Neural cell (in vitro differentiated cells): ENCODE measurements around the gene ELANE. TPM values are rescaled to one million over a fixed set of nuclear protein-coding genes. Genes with fewer than 3 reads are reported as not detected.

ENCODE experiments used
- H2AFZ ChIP-seq: fragments of 200-600, 300-800 bp; sonication (generic), shearing (Covaris generic); 2 replicates; pipeline ENCODE4 v1.6.0; 2014; ENCODE audit warnings: low read depth, mild to moderate bottlenecking, antibody characterized with exemption, low read length, moderate library complexity
- H3F3A ChIP-seq: fragments of 200-600 bp; shearing (Covaris generic); 2 replicates; pipeline ENCODE4 v1.6.1; 2016; ENCODE audit warnings: mild to moderate bottlenecking, moderate library complexity, mixed read lengths, antibody characterized with exemption, low read length; ENCODE audit not compliant: insufficient read depth, poor library complexity, severe bottlenecking
- H3K27ac ChIP-seq: fragments of 200-600, 300-800 bp; sonication (generic), shearing (Covaris generic); 2 replicates; pipeline ENCODE4 v1.5.1; 2014; ENCODE audit warnings: mild to moderate bottlenecking, low read length, moderate library complexity
- H3K27me3 ChIP-seq: fragments of 300-800, 200-600 bp; sonication (generic), shearing (Covaris generic); 2 replicates; pipeline ENCODE4 v1.6.0; 2014; ENCODE audit warnings: mild to moderate bottlenecking, low read depth, low read length, moderate library complexity; ENCODE audit not compliant: insufficient read depth
- H3K36me3 ChIP-seq: fragments of 300-800, 200-600 bp; sonication (generic), shearing (Covaris generic); 2 replicates; pipeline ENCODE4 v1.5.1; 2014; ENCODE audit warnings: mild to moderate bottlenecking, antibody characterized with exemption, low read length, moderate library complexity; ENCODE audit not compliant: insufficient read depth
- H3K4me2 ChIP-seq: fragments of 300-800, 200-600 bp; sonication (generic), shearing (Covaris generic); 2 replicates; pipeline ENCODE4 v1.6.0; 2014; ENCODE audit warnings: mild to moderate bottlenecking, low read length
- H3K4me3 ChIP-seq: fragments of 300-800, 200-600 bp; sonication (generic), shearing (Covaris generic); 2 replicates; pipeline ENCODE4 v1.5.1; 2014; ENCODE audit warnings: mild to moderate bottlenecking, low read length, moderate library complexity
- H3K79me2 ChIP-seq: fragments of 200-600 bp; shearing (Covaris generic); replicated peaks from 2 replicates; pipeline ENCODE4 v1.6.0; 2014; ENCODE audit warnings: mild to moderate bottlenecking, low read length, moderate library complexity; ENCODE audit not compliant: insufficient read depth
- H3K9ac ChIP-seq: fragments of 300-800, 200-600 bp; sonication (generic), shearing (Covaris generic); 2 replicates; pipeline ENCODE4 v1.6.1; 2016; ENCODE audit warnings: mild to moderate bottlenecking, low read length, mixed read lengths
- H3K9me2 ChIP-seq: fragments of 200-600 bp; shearing (Covaris generic); 2 replicates; pipeline ENCODE4 v1.6.1; 2016; ENCODE audit warnings: mild to moderate bottlenecking, low read length, mixed read lengths; ENCODE audit not compliant: insufficient read depth
- H3K9me3 ChIP-seq: fragments of 200-600, 300-800 bp; sonication (generic), shearing (Covaris generic); 2 replicates; pipeline ENCODE4 v1.6.1; 2016; ENCODE audit warnings: mild to moderate bottlenecking, mixed run types, low read length, moderate library complexity, mixed read lengths
- H4K20me1 ChIP-seq: fragments of 200-600 bp; shearing (Covaris generic); 2 replicates; pipeline ENCODE4 v1.6.1; 2016; ENCODE audit warnings: mild to moderate bottlenecking, mixed run types; ENCODE audit not compliant: insufficient read depth
- EP300 ChIP-seq: fragments of 450-650 bp; conservative IDR thresholded peaks from 2 replicates; pipeline ENCODE4 v1.6.1; 2014; ENCODE audit warnings: antibody characterized with exemption, mild to moderate bottlenecking, moderate library complexity; ENCODE audit not compliant: poor library complexity, severe bottlenecking
- EZH2 ChIP-seq: fragments of 200-600, 300-800 bp; shearing (Covaris generic), sonication (generic); IDR thresholded peaks from 2 replicates; pipeline ENCODE4 v1.6.1; 2014; ENCODE audit warnings: antibody characterized with exemption, low read length, borderline replicate concordance, mild to moderate bottlenecking; ENCODE audit not compliant: insufficient read depth, poor library complexity, severe bottlenecking
- MXI1 ChIP-seq: fragments of 450-650 bp; conservative IDR thresholded peaks from 2 replicates; pipeline ENCODE4 v1.6.1; 2014; ENCODE audit warnings: antibody characterized with exemption, mild to moderate bottlenecking; ENCODE audit not compliant: poor library complexity, severe bottlenecking
- POLR2AphosphoS5 ChIP-seq: IDR thresholded peaks from 2 replicates; pipeline ENCODE4 v1.6.1; 2012
- RAD21 ChIP-seq: fragments of 450-650 bp; conservative IDR thresholded peaks from 2 replicates; pipeline ENCODE4 v1.6.1; 2014; ENCODE audit warnings: antibody characterized with exemption, mild to moderate bottlenecking, moderate library complexity
- SMC3 ChIP-seq: fragments of 450-650 bp; conservative IDR thresholded peaks from 2 replicates; pipeline ENCODE4 v1.6.1; 2014; ENCODE audit warnings: antibody characterized with exemption, mild to moderate bottlenecking, moderate library complexity; ENCODE audit not compliant: poor library complexity
- TAF1 ChIP-seq: IDR thresholded peaks from 2 replicates; pipeline ENCODE4 v1.6.1; 2012; ENCODE audit warnings: low read depth
- polyA plus RNA-seq: library from polyadenylated mRNA; depleted of rRNA; stranded (reverse); fragments of >200 nt; gene quantifications from 2 replicates; pipeline ENCODE4 v1.2.3, GENCODE V29; 2014
- TF ChIP-seq, protein P1 (sequence below): fragments of 450-650 bp; IDR thresholded peaks from 2 replicates; pipeline ENCODE4 v1.5.1; 2014; ENCODE audit warnings: antibody characterized with exemption, mild to moderate bottlenecking, moderate library complexity; ENCODE audit not compliant: poor library complexity, severe bottlenecking
- TF ChIP-seq, protein P2 (sequence below): IDR thresholded peaks from 2 replicates; pipeline ENCODE4 v1.6.1; 2012; ENCODE audit warnings: borderline replicate concordance

The ELANE gene
- polyA plus RNA-seq, 1 donor from 2014 or later, result not detected

DNA sequence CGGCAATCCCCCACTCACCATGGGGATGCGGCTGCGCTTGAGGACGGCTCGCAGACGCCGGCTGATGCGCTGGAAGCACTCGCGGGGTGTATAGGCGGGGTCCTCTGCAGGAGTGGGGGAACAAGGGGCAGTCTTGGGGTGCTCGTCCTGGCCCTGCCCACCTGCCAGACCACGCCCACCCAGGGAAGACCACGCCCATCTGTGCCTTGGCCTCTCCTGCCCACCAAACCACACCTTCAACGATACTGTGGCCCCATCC is 47.9 kb downstream of the ELANE start:
- no peaks in the 10 kb centered on the region for H3K79me2 ChIP-seq
- H3K36me3 ChIP-seq, result no peaks in the 10 kb centered on the region
- H3K4me2 ChIP-seq, result no peak overlapping the region
- H3F3A ChIP-seq, result no peaks in the 10 kb centered on the region
- no peaks in the 10 kb centered on the region for H4K20me1 ChIP-seq
- no peaks in the 10 kb centered on the region for H3K27me3 ChIP-seq
- H3K4me3 ChIP-seq, result no peak overlapping the region
- TF ChIP-seq, protein P1, sequence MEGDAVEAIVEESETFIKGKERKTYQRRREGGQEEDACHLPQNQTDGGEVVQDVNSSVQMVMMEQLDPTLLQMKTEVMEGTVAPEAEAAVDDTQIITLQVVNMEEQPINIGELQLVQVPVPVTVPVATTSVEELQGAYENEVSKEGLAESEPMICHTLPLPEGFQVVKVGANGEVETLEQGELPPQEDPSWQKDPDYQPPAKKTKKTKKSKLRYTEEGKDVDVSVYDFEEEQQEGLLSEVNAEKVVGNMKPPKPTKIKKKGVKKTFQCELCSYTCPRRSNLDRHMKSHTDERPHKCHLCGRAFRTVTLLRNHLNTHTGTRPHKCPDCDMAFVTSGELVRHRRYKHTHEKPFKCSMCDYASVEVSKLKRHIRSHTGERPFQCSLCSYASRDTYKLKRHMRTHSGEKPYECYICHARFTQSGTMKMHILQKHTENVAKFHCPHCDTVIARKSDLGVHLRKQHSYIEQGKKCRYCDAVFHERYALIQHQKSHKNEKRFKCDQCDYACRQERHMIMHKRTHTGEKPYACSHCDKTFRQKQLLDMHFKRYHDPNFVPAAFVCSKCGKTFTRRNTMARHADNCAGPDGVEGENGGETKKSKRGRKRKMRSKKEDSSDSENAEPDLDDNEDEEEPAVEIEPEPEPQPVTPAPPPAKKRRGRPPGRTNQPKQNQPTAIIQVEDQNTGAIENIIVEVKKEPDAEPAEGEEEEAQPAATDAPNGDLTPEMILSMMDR, result no peak
- TF ChIP-seq POLR2AphosphoS5 (no peak), EZH2 (no peak), EP300 (no peak), TAF1 (no peak), SMC3 (no peak)
- TF ChIP-seq, protein P2, sequence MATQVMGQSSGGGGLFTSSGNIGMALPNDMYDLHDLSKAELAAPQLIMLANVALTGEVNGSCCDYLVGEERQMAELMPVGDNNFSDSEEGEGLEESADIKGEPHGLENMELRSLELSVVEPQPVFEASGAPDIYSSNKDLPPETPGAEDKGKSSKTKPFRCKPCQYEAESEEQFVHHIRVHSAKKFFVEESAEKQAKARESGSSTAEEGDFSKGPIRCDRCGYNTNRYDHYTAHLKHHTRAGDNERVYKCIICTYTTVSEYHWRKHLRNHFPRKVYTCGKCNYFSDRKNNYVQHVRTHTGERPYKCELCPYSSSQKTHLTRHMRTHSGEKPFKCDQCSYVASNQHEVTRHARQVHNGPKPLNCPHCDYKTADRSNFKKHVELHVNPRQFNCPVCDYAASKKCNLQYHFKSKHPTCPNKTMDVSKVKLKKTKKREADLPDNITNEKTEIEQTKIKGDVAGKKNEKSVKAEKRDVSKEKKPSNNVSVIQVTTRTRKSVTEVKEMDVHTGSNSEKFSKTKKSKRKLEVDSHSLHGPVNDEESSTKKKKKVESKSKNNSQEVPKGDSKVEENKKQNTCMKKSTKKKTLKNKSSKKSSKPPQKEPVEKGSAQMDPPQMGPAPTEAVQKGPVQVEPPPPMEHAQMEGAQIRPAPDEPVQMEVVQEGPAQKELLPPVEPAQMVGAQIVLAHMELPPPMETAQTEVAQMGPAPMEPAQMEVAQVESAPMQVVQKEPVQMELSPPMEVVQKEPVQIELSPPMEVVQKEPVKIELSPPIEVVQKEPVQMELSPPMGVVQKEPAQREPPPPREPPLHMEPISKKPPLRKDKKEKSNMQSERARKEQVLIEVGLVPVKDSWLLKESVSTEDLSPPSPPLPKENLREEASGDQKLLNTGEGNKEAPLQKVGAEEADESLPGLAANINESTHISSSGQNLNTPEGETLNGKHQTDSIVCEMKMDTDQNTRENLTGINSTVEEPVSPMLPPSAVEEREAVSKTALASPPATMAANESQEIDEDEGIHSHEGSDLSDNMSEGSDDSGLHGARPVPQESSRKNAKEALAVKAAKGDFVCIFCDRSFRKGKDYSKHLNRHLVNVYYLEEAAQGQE, result no peak
- no peaks in the 10 kb centered on the region for H3K9me2 ChIP-seq
- H3K9ac ChIP-seq, result no peak overlapping the region
- no peaks in the 10 kb centered on the region for H3K9me3 ChIP-seq
- H3K27ac ChIP-seq, result no peak overlapping the region
- no peak overlapping the region for H2AFZ ChIP-seq

DNA sequence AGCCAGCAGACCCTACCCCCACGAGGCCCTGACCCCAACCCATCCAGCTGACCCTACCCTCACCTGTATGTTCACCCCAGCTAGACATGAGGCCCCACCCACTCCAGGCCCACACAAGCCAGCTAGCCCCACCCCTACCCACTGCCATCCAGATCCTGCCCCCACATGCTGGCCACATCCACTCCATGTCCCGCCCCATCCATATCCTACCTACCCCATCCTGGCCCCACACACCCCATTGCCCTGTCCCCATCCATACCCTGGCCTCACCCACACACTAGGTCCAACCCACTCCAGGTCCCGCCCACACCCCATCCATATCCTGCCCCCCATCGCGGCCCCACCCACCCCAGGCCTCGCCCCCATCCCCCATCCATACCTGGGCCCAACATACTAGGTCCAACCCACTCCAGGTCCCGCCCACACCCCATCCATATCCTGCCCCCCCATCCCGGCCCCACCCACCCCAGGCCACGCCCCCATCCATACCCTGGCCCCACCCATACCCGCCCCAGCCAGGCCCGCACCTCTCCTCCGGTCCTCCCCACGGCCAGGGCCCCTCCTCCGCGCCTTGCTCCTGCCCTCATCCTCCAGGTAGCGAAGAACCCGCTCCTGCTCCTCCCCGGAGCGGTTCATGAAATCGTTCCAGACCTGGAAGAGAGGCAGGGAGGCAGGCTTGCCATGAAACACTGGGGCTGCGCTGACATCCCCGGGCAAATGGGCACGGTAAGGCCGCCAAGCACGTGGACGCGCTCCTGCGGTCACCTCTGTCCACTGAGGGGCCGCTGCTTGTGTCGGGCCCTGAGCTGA is 48.4 kb downstream of the ELANE start:
- no peak overlapping the region for H2AFZ ChIP-seq
- H3K4me3 ChIP-seq, result no peak overlapping the region
- H3K9me3 ChIP-seq, result no peaks in the 10 kb centered on the region
- no peaks in the 10 kb centered on the region for H3K9me2 ChIP-seq
- H4K20me1 ChIP-seq, result no peaks in the 10 kb centered on the region
- H3K4me2 ChIP-seq, result no peak overlapping the region
- no peaks in the 10 kb centered on the region for H3K79me2 ChIP-seq
- no peak overlapping the region for H3K9ac ChIP-seq
- H3K27me3 ChIP-seq, result no peaks in the 10 kb centered on the region
- H3K27ac ChIP-seq, result no peak overlapping the region
- TF ChIP-seq EZH2 (no peak), RAD21 (no peak), EP300 (no peak), POLR2AphosphoS5 (no peak), MXI1 (no peak), TAF1 (no peak), SMC3 (no peak)
- TF ChIP-seq, protein P2, result no peak
- TF ChIP-seq, protein P1, result no peak
- H3K36me3 ChIP-seq, result no peaks in the 10 kb centered on the region
- no peaks in the 10 kb centered on the region for H3F3A ChIP-seq
